Stomach (tissue), 9 donors: ENCODE results near the gene SHISAL2A. TPM values are rescaled to one million over a fixed set of nuclear protein-coding genes. Genes with fewer than 3 reads are reported as not detected.

Source experiments
- DNase-seq, 2 donors: peaks; one replicate each; pipeline versions ENCODE4 v3.0.0 to v3.0.0-alpha.2; 2013 to 2019
- H3K27ac ChIP-seq, 5 donors: fragments of 200-600 bp in 4 of 5; sonication (generic) in 4 of 5; one replicate each; pipeline ENCODE4 v1.5.1; 2013 to 2019; ENCODE audit warnings: mild to moderate bottlenecking in 1 of 5, moderate library complexity in 1 of 5
- H3K27me3 ChIP-seq, 3 donors: fragments of 200-600 bp; sonication (generic); one replicate each; pipeline ENCODE4 v1.5.1; 2017 to 2019; ENCODE audit warnings: mixed run types in 1 of 3
- H3K36me3 ChIP-seq, 4 donors: fragments of 200-600 bp; sonication (generic); 1 replicate in 3 of 4; 2 replicates in 1 of 4; pipeline ENCODE4 v1.5.1; 2016 to 2019
- H3K4me1 ChIP-seq, 4 donors: fragments of 200-600 bp; sonication (generic); one replicate each; pipeline ENCODE4 v1.5.1; 2016 to 2019
- H3K4me3 ChIP-seq, 4 donors: fragments of 200-600 bp; sonication (generic) in 3 of 4; one replicate each; pipeline ENCODE4 v1.5.1; 2016 to 2019; ENCODE audit warnings: mild to moderate bottlenecking in 1 of 4
- H3K9me3 ChIP-seq, 4 donors: fragments of 200-600 bp; sonication (generic); one replicate each; pipeline ENCODE4 v1.5.1; 2016 to 2019
- EP300 ChIP-seq: sonication (generic); formaldehyde crosslinking; IDR thresholded peaks from one replicate; pipeline ENCODE4 v1.6.1; 2017; ENCODE audit warnings: antibody characterized with exemption
- POLR2A ChIP-seq, 4 donors: fragments of 450-650 bp; IDR thresholded peaks; one replicate each; pipeline ENCODE4 v1.6.1; 2016; ENCODE audit warnings: antibody characterized with exemption in 4 of 4, control low read depth in 2 of 4, mild to moderate bottlenecking in 1 of 4, moderate library complexity in 1 of 4
- POLR2AphosphoS5 ChIP-seq, 3 donors: sonication (generic); formaldehyde crosslinking; IDR thresholded peaks; one replicate each; pipeline ENCODE4 v1.6.1; 2016; ENCODE audit warnings: antibody characterized with exemption in 3 of 3
- WGBS, 5 donors: extraction: QIAGEN DNeasy Blood & Tissue Kit in 3 of 5; methylation state at CpG; one replicate each; pipeline versions ENCODE4 v1.1.5 to v1.1.7; 2013 to 2018; 5-methylcytosine and 5-hydroxymethylcytosine counted together
- intact Hi-C: fragments of 100-400 bp; cut with DNase I; formaldehyde crosslinking; loops from one replicate; pipeline ENCODE4 v1.15.1; 2023; ENCODE audit warnings: low total_unique reads
- polyA plus RNA-seq, 3 donors: library from polyadenylated mRNA; stranded (reverse); fragments of 200-250 nt; gene quantifications; one replicate each; pipeline ENCODE4 v1.2.3, GENCODE V29; 2013
- total RNA-seq, 5 donors: library from RNA; depleted of rRNA; stranded (reverse); fragments of >200 nt; gene quantifications; one replicate each; pipeline versions ENCODE4 v1.1.0 to v1.2.3, GENCODE V29; 2014 to 2016
- TF ChIP-seq, protein P1 (sequence below), 7 experiments: fragments of 450-650 bp in 4 of 7; fragments of 200-600 bp in 3 of 7; sonication (generic) in 3 of 7; IDR thresholded peaks; one replicate each; pipeline ENCODE4 v1.5.1; 2016 to 2019; ENCODE audit warnings: antibody characterized with exemption in 7 of 7, control low read depth in 2 of 7, mild to moderate bottlenecking in 1 of 7
- donor health status: healthy with polysubstance abuse.
- donor health status: Bipolar disorder and iron deficiency.
- donor health status: healthy.

The SHISAL2A gene
- total and polyA plus RNA-seq, 8 donors, result 0.20 to 2.4 TPM; not detected in 6

DNA sequence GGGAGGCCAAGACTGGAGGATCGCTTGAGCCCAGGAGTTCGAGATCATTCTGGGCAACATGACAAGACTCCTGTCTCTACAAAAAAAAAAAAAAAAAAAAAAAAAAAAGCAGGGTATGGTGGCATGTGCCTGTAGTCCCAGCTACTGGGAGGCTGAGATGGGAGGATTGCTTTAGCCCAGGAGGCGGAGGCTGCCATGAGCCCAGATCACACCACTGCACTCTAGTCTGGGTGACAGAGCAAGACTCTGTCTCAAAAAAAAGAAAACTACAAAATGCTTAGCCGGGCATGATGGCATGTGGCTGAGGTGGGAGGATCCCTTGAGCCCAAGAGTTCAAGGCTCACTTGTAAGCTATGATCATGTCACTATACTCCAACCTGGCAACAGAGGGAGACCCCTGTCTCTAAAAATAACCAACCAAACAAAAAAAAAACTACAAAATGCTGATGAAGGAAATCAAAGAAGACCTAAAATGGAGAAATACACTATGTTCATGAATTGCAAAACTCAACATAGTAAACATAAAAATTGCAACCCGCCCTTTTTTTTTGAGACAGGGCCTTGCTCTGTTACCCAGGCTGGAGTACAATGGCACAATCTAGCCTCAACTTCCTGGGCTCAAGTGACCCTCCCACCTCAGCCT lies 20.4 kb downstream of the SHISAL2A start:
- WGBS, 5 donors, result 94 to 98% (median 97%) methylated on average over 5 of the region's 5 CpGs
- TF ChIP-seq, protein P1, sequence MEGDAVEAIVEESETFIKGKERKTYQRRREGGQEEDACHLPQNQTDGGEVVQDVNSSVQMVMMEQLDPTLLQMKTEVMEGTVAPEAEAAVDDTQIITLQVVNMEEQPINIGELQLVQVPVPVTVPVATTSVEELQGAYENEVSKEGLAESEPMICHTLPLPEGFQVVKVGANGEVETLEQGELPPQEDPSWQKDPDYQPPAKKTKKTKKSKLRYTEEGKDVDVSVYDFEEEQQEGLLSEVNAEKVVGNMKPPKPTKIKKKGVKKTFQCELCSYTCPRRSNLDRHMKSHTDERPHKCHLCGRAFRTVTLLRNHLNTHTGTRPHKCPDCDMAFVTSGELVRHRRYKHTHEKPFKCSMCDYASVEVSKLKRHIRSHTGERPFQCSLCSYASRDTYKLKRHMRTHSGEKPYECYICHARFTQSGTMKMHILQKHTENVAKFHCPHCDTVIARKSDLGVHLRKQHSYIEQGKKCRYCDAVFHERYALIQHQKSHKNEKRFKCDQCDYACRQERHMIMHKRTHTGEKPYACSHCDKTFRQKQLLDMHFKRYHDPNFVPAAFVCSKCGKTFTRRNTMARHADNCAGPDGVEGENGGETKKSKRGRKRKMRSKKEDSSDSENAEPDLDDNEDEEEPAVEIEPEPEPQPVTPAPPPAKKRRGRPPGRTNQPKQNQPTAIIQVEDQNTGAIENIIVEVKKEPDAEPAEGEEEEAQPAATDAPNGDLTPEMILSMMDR (IDR thresholded peaks at IDR 0.05), result no peak
- TF ChIP-seq POLR2A (IDR thresholded peaks at IDR 0.05) (no peak), EP300 (no peak), POLR2AphosphoS5 (IDR thresholded peaks at IDR 0.05) (no peak)
- intact Hi-C loops, result no loop called here
- Histone ChIP-seq H3K27me3 (no peaks in the 10 kb centered on the region), H3K4me1 (no peaks in the 10 kb centered on the region), H3K36me3 (no peaks in the 10 kb centered on the region), H3K9me3 (no peaks in the 10 kb centered on the region), H3K4me3 (no peak overlapping the region), H3K27ac (no peak overlapping the region)
- DNase-seq, result peak in 1 of 2 donors; percentile 2

DNA sequence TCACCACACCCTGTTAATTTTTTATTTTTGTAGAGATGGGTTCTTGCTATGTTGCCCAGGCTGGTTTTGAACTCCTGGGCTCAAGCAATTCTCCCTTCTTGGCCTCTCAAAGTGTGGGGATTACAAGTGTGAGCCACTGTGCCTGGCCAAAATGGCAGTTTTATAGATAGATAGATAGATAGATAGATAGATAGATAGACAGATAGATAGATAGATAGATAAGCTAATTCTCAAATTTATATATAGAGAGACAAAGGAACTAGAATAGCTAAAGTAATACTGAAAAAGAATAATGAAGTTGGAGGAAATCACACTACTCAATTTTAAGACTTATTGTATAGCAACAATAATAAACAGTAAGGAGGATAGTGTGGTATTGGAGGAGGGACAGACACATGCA lies 21.1 kb downstream of the SHISAL2A start:
- H3K27ac ChIP-seq, result no peak overlapping the region
- H3K4me3 ChIP-seq, result no peak overlapping the region
- no peaks in the 10 kb centered on the region for H3K9me3 ChIP-seq
- TF ChIP-seq POLR2AphosphoS5 (IDR thresholded peaks at IDR 0.05) (no peak), EP300 (no peak), POLR2A (IDR thresholded peaks at IDR 0.05) (no peak)
- TF ChIP-seq, protein P1 (IDR thresholded peaks at IDR 0.05), result no peak
- H3K27me3 ChIP-seq, result no peaks in the 10 kb centered on the region
- intact Hi-C loops, result no loop called here
- no peaks in the 10 kb centered on the region for H3K4me1 ChIP-seq
- DNase-seq, result no peak
- H3K36me3 ChIP-seq, result no peaks in the 10 kb centered on the region

DNA sequence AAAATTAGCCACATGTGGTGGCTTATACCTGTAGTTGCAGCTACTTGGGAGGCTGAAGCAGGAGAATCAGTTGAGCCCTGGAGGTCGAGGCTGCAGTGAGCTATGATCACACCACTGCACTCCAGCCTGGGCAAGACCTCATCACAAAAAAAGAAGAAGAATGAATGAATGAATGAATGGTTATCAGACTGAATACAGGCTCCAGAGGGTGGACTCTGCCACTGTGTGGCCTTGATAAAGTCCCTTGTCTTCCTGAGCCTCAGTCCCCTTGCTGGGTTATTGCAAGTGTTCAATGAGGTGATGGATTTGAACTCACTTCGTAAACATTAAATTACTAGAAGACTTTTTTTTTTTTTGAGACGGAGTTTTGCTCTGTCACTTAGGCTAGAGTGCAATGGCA lies 24.7 kb downstream of the SHISAL2A start:
- DNase-seq, result no peak
- Histone ChIP-seq H3K27ac (no peak overlapping the region), H3K9me3 (no peaks in the 10 kb centered on the region), H3K4me1 (peaks cover 0 to 3% (median 1%) of the 10 kb centered on the region in 4 donors), H3K36me3 (no peaks in the 10 kb centered on the region), H3K4me3 (no peak overlapping the region), H3K27me3 (no peaks in the 10 kb centered on the region)
- intact Hi-C loops, result no loop called here
- 89 to 98% (median 95%) methylated on average over 3 of the region's 3 CpGs for WGBS, 5 donors
- TF ChIP-seq EP300 (no peak), POLR2A (IDR thresholded peaks at IDR 0.05) (no peak), POLR2AphosphoS5 (IDR thresholded peaks at IDR 0.05) (no peak)
- TF ChIP-seq, protein P1 (IDR thresholded peaks at IDR 0.05), result no peak

DNA sequence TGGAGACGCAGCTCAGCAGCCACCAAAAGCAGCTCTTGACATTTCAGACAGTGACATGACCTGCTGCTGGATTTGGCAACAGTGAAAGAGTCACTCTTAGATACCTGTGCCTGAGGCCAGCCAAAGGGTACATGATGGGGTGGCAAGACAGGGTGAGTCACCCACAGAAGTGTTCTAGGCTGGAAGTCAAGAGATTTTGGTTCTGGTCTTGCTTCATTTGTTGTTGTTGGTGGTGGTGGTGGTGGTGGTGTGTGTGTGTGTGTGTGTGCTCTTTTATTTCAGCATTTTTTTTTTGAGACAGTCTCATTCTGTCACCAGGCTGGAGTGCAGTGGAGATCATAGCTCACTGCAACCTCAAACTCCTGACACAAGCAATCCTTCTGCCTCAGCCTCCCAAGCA lies 25.8 kb downstream of the SHISAL2A start:
- H3K4me3 ChIP-seq, result no peak overlapping the region
- H3K9me3 ChIP-seq, result no peaks in the 10 kb centered on the region
- intact Hi-C loops, result no loop called here
- H3K27ac ChIP-seq, result no peak overlapping the region
- 82 to 91% (median 89%) methylated on average over 1 of the region's 1 CpG for WGBS, 5 donors
- DNase-seq, result no peak
- no peaks in the 10 kb centered on the region for H3K27me3 ChIP-seq
- H3K36me3 ChIP-seq, result no peaks in the 10 kb centered on the region
- H3K4me1 ChIP-seq, result peaks cover 0 to 10% (median 8%) of the 10 kb centered on the region in 4 donors
- TF ChIP-seq POLR2A (IDR thresholded peaks at IDR 0.05), result no peak
- TF ChIP-seq POLR2AphosphoS5 (IDR thresholded peaks at IDR 0.05), result no peak
- TF ChIP-seq, protein P1 (IDR thresholded peaks at IDR 0.05), result no peak
- no peak for TF ChIP-seq EP300
